K562 (cell line): ENCODE results near the gene CFD. TPM values are rescaled to one million over a fixed set of nuclear protein-coding genes. Genes with fewer than 3 reads are reported as not detected.
A peak's percentile ranks its signal among the peaks of the same experiment; 100 is the strongest.

ENCODE experiments used
- ATAC-seq: fragments of 200-7000 bp; cut with Tn5 transposase; 3 replicates; pipeline ENCODE4 v1.9.1; 2020; ENCODE audit warnings: moderate library complexity
- BruUV-seq: library from RNA; stranded (reverse); fragments of 400-500 nt; replicated peaks from 2 replicates; lab custom pipeline; 2021; lab: Mats Ljungman, UMichigan
- CTCF ChIA-PET: fragments of 300-600 bp; formaldehyde crosslinking; extraction: SDS; loops from one replicate; lab custom pipeline; 2021; ENCODE audit warnings: low intra/inter-chr PET ratio; lab: Yijun Ruan, JAX
- POLR2A ChIA-PET: fragments of 300-600, 350-650 bp; sonication (Branson Sonifier 250); formaldehyde crosslinking; extraction: SDS; loops from one replicate; lab custom pipeline; 2021; ENCODE audit warnings: antibody characterized with exemption, inconsistent platforms; lab: Yijun Ruan, JAX
- DNase-seq, 4 experiments: peaks; one replicate each; pipeline versions ENCODE4 v3.0.0 to v3.0.0-alpha.2; 2011 to 2018; ENCODE audit warnings: low spot score in 3 of 4, mixed read lengths in 3 of 4; ENCODE audit errors: extremely low read depth in 1 of 4
- FAIRE-seq: peaks from 2 replicates; lab custom pipeline; 2011; peaks lifted over from hg19 to GRCh38; lab: Jason Lieb, UNC
- H2AFZ ChIP-seq: 2 replicates; pipeline ENCODE4 v1.6.0; 2011; ENCODE audit warnings: low read depth, low read length, control low read depth, inconsistent platforms
- H3K27ac ChIP-seq: fragments of 200-600 bp; 3 replicates; pipeline ENCODE4 v1.8.0; 2011; ENCODE audit warnings: low read depth, mild to moderate bottlenecking, control low read depth, inconsistent platforms, low read length, moderate library complexity, mixed read lengths; ENCODE audit errors: extremely low read depth
- H3K27me3 ChIP-seq, 2 experiments: fragments of 300-600 bp in 1 of 2; 2 replicates in 1 of 2; 3 replicates in 1 of 2; pipeline versions ENCODE4 v1.6.0 to v1.8.0; 2011; ENCODE audit warnings: inconsistent platforms in 2 of 2, low read length in 2 of 2, mild to moderate bottlenecking in 1 of 2, mixed read lengths in 1 of 2, moderate library complexity in 1 of 2; ENCODE audit not compliant: control insufficient read depth in 2 of 2, insufficient read depth in 2 of 2
- H3K36me3 ChIP-seq: fragments of 300-600 bp; 3 replicates; pipeline ENCODE4 v1.8.0; 2011; ENCODE audit warnings: mild to moderate bottlenecking, low read length, inconsistent platforms; ENCODE audit not compliant: control insufficient read depth, insufficient read depth
- H3K4me1 ChIP-seq, 2 experiments: fragments of 200-600 bp in 1 of 2; replicated peaks in 1 of 2; 2 replicates in 1 of 2; 3 replicates in 1 of 2; pipeline versions ENCODE4 v1.5.1 to v1.8.0; 2011; ENCODE audit warnings: inconsistent platforms in 2 of 2, low read length in 2 of 2, mild to moderate bottlenecking in 1 of 2, mixed read lengths in 1 of 2, moderate library complexity in 1 of 2; ENCODE audit not compliant: control insufficient read depth in 2 of 2, insufficient read depth in 2 of 2
- H3K4me2 ChIP-seq: 2 replicates; pipeline ENCODE4 v1.6.1; 2011; ENCODE audit warnings: low read length, control low read depth, inconsistent platforms, mixed read lengths; ENCODE audit not compliant: insufficient read depth
- H3K4me3 ChIP-seq: fragments of 200-600 bp; sonication (generic), shearing (Covaris generic); 2 replicates; pipeline ENCODE4 v1.5.1; 2016; ENCODE audit warnings: control low read depth, inconsistent platforms
- H3K79me2 ChIP-seq: fragments of 200-600 bp; 3 replicates; pipeline ENCODE4 v1.8.0; 2011; ENCODE audit warnings: low read length, inconsistent platforms; ENCODE audit not compliant: control insufficient read depth, insufficient read depth
- H3K9ac ChIP-seq, 2 experiments: 2 replicates each; pipeline versions ENCODE4 v1.6.0 to v1.6.1; 2011; ENCODE audit warnings: low read depth in 2 of 2, low read length in 2 of 2, control low read depth in 1 of 2, inconsistent platforms in 1 of 2, mild to moderate bottlenecking in 1 of 2, mixed read lengths in 1 of 2; ENCODE audit not compliant: insufficient read depth in 1 of 2
- H3K9me1 ChIP-seq: one replicate; pipeline ENCODE4 v1.6.0; 2011; ENCODE audit warnings: inconsistent platforms, mild to moderate bottlenecking, low read length, moderate library complexity; ENCODE audit not compliant: control insufficient read depth, insufficient read depth
- H3K9me3 ChIP-seq: replicated peaks from 2 replicates; pipeline ENCODE4 v1.5.1; 2011; ENCODE audit warnings: low read depth, low read length, inconsistent platforms; ENCODE audit not compliant: control insufficient read depth, insufficient read depth
- H4K20me1 ChIP-seq: replicated peaks from 2 replicates; pipeline ENCODE4 v1.6.1; 2011; ENCODE audit warnings: low read length, inconsistent platforms, mixed read lengths; ENCODE audit not compliant: control insufficient read depth, insufficient read depth
- ARNT ChIP-seq, 2 experiments: fragments of 450-650 bp; IDR thresholded peaks; 2 replicates each; pipeline ENCODE4 v1.6.1; 2016; ENCODE audit warnings: mild to moderate bottlenecking in 1 of 2
- BCOR ChIP-seq: fragments of 450-650 bp; IDR thresholded peaks from 2 replicates; pipeline ENCODE4 v1.6.1; 2016
- BRCA1 ChIP-seq, 2 experiments: fragments of 450-650 bp in 1 of 2; sonication (generic) in 1 of 2; formaldehyde crosslinking in 1 of 2; IDR thresholded peaks; 2 replicates each; pipeline versions ENCODE4 v1.5.0 to v1.6.1; 2017 to 2020; ENCODE audit warnings: mild to moderate bottlenecking in 1 of 2, missing genetic modification reagents in 1 of 2
- E2F3 ChIP-seq: fragments of 250-450 bp; sonication (Bioruptor Pico); IDR thresholded peaks from 2 replicates; pipeline ENCODE4 v1.4.0; 2020; ENCODE audit warnings: mild to moderate bottlenecking
- GABPA ChIP-seq: fragments of 200-800 bp; sonication (Bioruptor generic); conservative IDR thresholded peaks from 2 replicates; pipeline ENCODE4 v1.6.1; 2016; ENCODE audit warnings: low read depth, missing genetic modification characterization, missing compliant biosample characterization
- HLTF ChIP-seq: fragments of 450-650 bp; IDR thresholded peaks from 2 replicates; pipeline ENCODE4 v1.6.1; 2016
- HNRNPK ChIP-seq: fragments of 200-400 bp; formaldehyde crosslinking; IDR thresholded peaks from one replicate; pipeline ENCODE4 v1.6.1; 2018; ENCODE audit warnings: mild to moderate bottlenecking, low read depth, low read length; ENCODE audit not compliant: poor library complexity, severe bottlenecking
- KDM1A ChIP-seq, 2 experiments: fragments of 450-650 bp; IDR thresholded peaks; 2 replicates each; pipeline ENCODE4 v1.6.1; 2016; ENCODE audit warnings: mild to moderate bottlenecking in 2 of 2
- KLF16 ChIP-seq: IDR thresholded peaks from 2 replicates; pipeline ENCODE4 v1.6.1; 2016; ENCODE audit warnings: antibody characterized with exemption
- L3MBTL2 ChIP-seq: fragments of 450-650 bp; IDR thresholded peaks from 2 replicates; pipeline ENCODE4 v1.6.1; 2016; ENCODE audit warnings: mild to moderate bottlenecking, moderate library complexity
- POU5F1 ChIP-seq: fragments of 150-350 bp; IDR thresholded peaks from 2 replicates; pipeline ENCODE4 v1.6.1; 2014; ENCODE audit warnings: borderline replicate concordance, low read length, low read depth, mild to moderate bottlenecking; ENCODE audit not compliant: partially characterized antibody
- RBM25 ChIP-seq: fragments of 200-400 bp; formaldehyde crosslinking; IDR thresholded peaks from 2 replicates; pipeline ENCODE4 v1.6.1; 2018; ENCODE audit warnings: low read length, low read depth, moderate library complexity; ENCODE audit not compliant: severe bottlenecking
- TEAD4 ChIP-seq, 2 experiments: sonication (generic) in 1 of 2; formaldehyde crosslinking in 1 of 2; IDR thresholded peaks; 2 replicates each; pipeline versions ENCODE4 v1.6.1 to v1.8.0; 2012 to 2022; ENCODE audit warnings: borderline replicate concordance in 1 of 2, inconsistent platforms in 1 of 2, low read length in 1 of 2, mild to moderate bottlenecking in 1 of 2, missing genetic modification reagents in 1 of 2
- ZKSCAN8 ChIP-seq: fragments of 200-800 bp; sonication (Bioruptor generic); IDR thresholded peaks from 2 replicates; pipeline ENCODE4 v1.6.1; 2016; ENCODE audit warnings: missing genetic modification characterization, missing compliant biosample characterization
- ZNF121 ChIP-seq: sonication (generic); formaldehyde crosslinking; conservative IDR thresholded peaks from 2 replicates; pipeline ENCODE4 v1.8.0; 2022; ENCODE audit warnings: missing genetic modification reagents
- ZNF583 ChIP-seq: fragments of 250-450 bp; sonication (Bioruptor Pico); IDR thresholded peaks from 2 replicates; pipeline ENCODE4 v1.4.0; 2020
- WGBS: fragments of 100-300 bp; shearing (Covaris generic); methylation state at CpG from one replicate; pipeline ENCODE4 v1.1.6; 2016; ENCODE audit warnings: low coverage, mixed read lengths; ENCODE audit not compliant: insufficient coverage; ENCODE audit errors: missing lambda C conversion rate; 5-methylcytosine and 5-hydroxymethylcytosine counted together
- in situ Hi-C: fragments of 300-500 bp; cut with MboI; formaldehyde crosslinking; loops from 4 replicates; pipeline ENCODE4 v1.15.0; 2018; ENCODE audit warnings: inconsistent platforms, mixed read lengths
- intact Hi-C: fragments of 100-400 bp; cut with micrococcal nuclease; formaldehyde crosslinking; loops from 2 replicates; pipeline ENCODE4 v1.14.2; 2022
- polyA plus RNA-seq, 8 experiments: library from polyadenylated mRNA; depleted of rRNA in 4 of 8; stranded (reverse) in 5 of 8; unstranded in 3 of 8; fragments of >200 nt; fragmentation: Nextera tagmentation in 2 of 8; fragmentation: Illumina TruSeq in 1 of 8; extraction: Ambion mirVana in 2 of 8; extraction: Trizol in 1 of 8; gene quantifications; 2 replicates each; pipeline versions ENCODE4 v1.2.1 to v1.2.3, GENCODE V29; 2011 to 2014; ENCODE audit warnings: inconsistent platforms in 1 of 8, missing spikeins in 1 of 8
- total RNA-seq, 7 experiments: library from RNA; depleted of rRNA in 6 of 7; stranded (reverse); fragments of >200 nt in 6 of 7; fragmentation: Illumina TruSeq in 2 of 7; extraction: Trizol in 2 of 7; gene quantifications; 2 replicates each; pipeline versions ENCODE4 v1.2.1 to v1.2.3, GENCODE V29; 2011 to 2021; ENCODE audit warnings: low replicate concordance in 1 of 7
- TF ChIP-seq, protein P1 (sequence below), 2 experiments: IDR thresholded peaks in 1 of 2; conservative IDR thresholded peaks in 1 of 2; 2 replicates each; pipeline ENCODE4 v1.6.1; 2016; ENCODE audit warnings: low read depth in 2 of 2, mild to moderate bottlenecking in 1 of 2, missing compliant biosample characterization in 1 of 2, missing genetic modification characterization in 1 of 2, moderate library complexity in 1 of 2
- TF ChIP-seq, protein P2 (sequence below): fragments of 250-450 bp; sonication (Bioruptor Pico); IDR thresholded peaks from 2 replicates; pipeline ENCODE4 v1.5.1; 2021; ENCODE audit warnings: mild to moderate bottlenecking

Gene CFD
- total and polyA plus RNA-seq, 9 of the 15 experiments (the other 6 are each of a cell fraction or from before 2014, with no cell fraction given) = 0.52 to 59.4 (median 7.6) TPM

DNA sequence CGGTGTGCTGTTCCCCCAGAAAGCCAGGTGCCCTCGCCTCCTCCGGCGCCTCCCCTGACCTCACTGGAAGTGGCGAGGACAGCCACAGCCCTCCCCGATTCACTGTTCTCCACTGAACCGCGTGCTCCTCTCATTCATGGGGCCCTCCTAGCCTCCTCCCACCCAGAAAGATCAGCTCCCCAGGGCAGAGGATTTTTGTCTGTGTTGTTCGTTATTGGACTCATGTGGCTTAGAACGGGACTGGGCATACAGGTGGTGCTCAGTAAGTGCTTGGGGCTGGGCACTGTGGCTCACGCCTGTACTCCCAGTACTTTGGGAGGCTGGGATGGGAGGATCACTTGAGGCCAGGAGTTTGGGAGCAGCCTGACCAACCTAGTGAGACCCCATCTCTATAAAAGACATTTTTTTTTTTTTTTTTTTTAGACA lies 14.9 kb upstream of the CFD start:
- ChIA-PET CTCF (interaction anchor here (0.6 kb wide), 1 partner anchor 408 kb away, joined by 3 read pairs; no protein-coding TSS in a partner anchor), POLR2A (interaction anchor here (0.6 kb wide), 1 partner anchor 236 kb away, joined by 4 read pairs; no protein-coding TSS in a partner anchor)
- BruUV-seq = no TSS peak
- DNase-seq = peak in 1 of 4 experiments; percentile 66
- H3K9ac ChIP-seq = peak overlapping the region in 1 of 2 experiments; percentile 86; a peak in 2 of 4 replicates
- intact Hi-C loops = no loop called here
- peak overlapping the region; percentile 19; the same call in 1 of the 2 replicates for H3K4me3 ChIP-seq
- peak overlapping the region; percentile 70 for H3K4me2 ChIP-seq
- no peaks in the 10 kb centered on the region for H3K79me2 ChIP-seq
- H2AFZ ChIP-seq = peak overlapping the region; percentile 93
- no peaks in the 10 kb centered on the region for H3K36me3 ChIP-seq
- no peaks in the 10 kb centered on the region for H3K27me3 ChIP-seq
- in situ Hi-C loops = no loop called here
- H4K20me1 ChIP-seq = no peaks in the 10 kb centered on the region
- 22% methylated on average over 5 of the region's 11 CpGs for WGBS
- H3K4me1 ChIP-seq = peaks cover 5 to 53% of the 10 kb centered on the region in 2 experiments
- H3K27ac ChIP-seq = no peak overlapping the region; the same call in 2 of the 3 replicates
- ATAC-seq = peak; percentile 42
- FAIRE-seq = peak; percentile 64
- no peaks in the 10 kb centered on the region for H3K9me1 ChIP-seq
- no peaks in the 10 kb centered on the region for H3K9me3 ChIP-seq
- TF ChIP-seq POU5F1 (no peak), RBM25 (peak; percentile 42), GABPA (tag) (no peak), ZNF583 (CRISPR knock-in tag) (no peak), ZKSCAN8 (CRISPR knock-in tag) (peak; percentile 65; the same call in 1 of the 2 replicates), E2F3 (CRISPR knock-in tag) (peak; percentile 28; the same call in 1 of the 2 replicates), ARNT (IDR thresholded peaks at IDR 0.05) (no peak), HLTF (no peak), L3MBTL2 (peak; percentile 59), KDM1A (IDR thresholded peaks at IDR 0.05) (peak; percentile 37 to 73; a peak in 1 of 4 replicates), HNRNPK (no peak), ZNF121 (CRISPR knock-in tag) (peak; percentile 99), BRCA1 (IDR thresholded peaks at IDR 0.05) (no peak), BRCA1 (CRISPR knock-in tag; IDR thresholded peaks at IDR 0.05) (no peak), KLF16 (no peak), BCOR (peak; percentile 79), TEAD4 (IDR thresholded peaks at IDR 0.05; ENCODE audit: low read length) (no peak), TEAD4 (CRISPR knock-in tag; IDR thresholded peaks at IDR 0.05; ENCODE audit: borderline replicate concordance) (no peak)
- TF ChIP-seq, protein P1, sequence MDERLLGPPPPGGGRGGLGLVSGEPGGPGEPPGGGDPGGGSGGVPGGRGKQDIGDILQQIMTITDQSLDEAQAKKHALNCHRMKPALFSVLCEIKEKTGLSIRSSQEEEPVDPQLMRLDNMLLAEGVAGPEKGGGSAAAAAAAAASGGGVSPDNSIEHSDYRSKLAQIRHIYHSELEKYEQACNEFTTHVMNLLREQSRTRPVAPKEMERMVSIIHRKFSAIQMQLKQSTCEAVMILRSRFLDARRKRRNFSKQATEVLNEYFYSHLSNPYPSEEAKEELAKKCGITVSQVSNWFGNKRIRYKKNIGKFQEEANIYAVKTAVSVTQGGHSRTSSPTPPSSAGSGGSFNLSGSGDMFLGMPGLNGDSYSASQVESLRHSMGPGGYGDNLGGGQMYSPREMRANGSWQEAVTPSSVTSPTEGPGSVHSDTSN (CRISPR knock-in tag; IDR thresholded peaks at IDR 0.05; ENCODE audit: low read depth) = no peak
- TF ChIP-seq, protein P1 (tag; conservative IDR thresholded peaks at IDR 0.05; ENCODE audit: low read depth) = no peak
- TF ChIP-seq, protein P2, sequence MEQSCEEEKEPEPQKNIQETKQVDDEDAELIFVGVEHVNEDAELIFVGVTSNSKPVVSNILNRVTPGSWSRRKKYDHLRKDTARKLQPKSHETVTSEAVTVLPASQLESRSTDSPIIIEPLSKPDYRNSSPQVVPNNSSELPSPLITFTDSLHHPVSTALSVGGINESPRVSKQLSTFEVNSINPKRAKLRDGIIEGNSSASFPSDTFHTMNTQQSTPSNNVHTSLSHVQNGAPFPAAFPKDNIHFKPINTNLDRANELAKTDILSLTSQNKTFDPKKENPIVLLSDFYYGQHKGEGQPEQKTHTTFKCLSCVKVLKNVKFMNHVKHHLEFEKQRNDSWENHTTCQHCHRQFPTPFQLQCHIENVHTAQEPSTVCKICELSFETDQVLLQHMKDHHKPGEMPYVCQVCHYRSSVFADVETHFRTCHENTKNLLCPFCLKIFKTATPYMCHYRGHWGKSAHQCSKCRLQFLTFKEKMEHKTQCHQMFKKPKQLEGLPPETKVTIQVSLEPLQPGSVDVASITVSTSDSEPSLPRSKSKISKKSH (CRISPR knock-in tag) = no peak
